ENCODE results near the gene FYN.

Gene FYN

GRCh38 chr6:111703723-111704122, 169.5 kb downstream of the FYN start:
- TF ChIP-seq, protein P1, sequence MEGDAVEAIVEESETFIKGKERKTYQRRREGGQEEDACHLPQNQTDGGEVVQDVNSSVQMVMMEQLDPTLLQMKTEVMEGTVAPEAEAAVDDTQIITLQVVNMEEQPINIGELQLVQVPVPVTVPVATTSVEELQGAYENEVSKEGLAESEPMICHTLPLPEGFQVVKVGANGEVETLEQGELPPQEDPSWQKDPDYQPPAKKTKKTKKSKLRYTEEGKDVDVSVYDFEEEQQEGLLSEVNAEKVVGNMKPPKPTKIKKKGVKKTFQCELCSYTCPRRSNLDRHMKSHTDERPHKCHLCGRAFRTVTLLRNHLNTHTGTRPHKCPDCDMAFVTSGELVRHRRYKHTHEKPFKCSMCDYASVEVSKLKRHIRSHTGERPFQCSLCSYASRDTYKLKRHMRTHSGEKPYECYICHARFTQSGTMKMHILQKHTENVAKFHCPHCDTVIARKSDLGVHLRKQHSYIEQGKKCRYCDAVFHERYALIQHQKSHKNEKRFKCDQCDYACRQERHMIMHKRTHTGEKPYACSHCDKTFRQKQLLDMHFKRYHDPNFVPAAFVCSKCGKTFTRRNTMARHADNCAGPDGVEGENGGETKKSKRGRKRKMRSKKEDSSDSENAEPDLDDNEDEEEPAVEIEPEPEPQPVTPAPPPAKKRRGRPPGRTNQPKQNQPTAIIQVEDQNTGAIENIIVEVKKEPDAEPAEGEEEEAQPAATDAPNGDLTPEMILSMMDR (IDR thresholded peaks at IDR 0.05; ENCODE audit: low read length, missing control alignments), result no peak
- no peak for DNase-seq (ENCODE audit: low read depth)
- no peak overlapping the region for H3K4me3 ChIP-seq (replicated peaks; ENCODE audit: low read depth, low read length)

- no peak for DNase-seq (ENCODE audit: low read depth)
- TF ChIP-seq, protein P1 (IDR thresholded peaks at IDR 0.05; ENCODE audit: low read length, missing control alignments), result no peak
- no peak overlapping the region for H3K4me3 ChIP-seq (replicated peaks; ENCODE audit: low read depth, low read length)
Measured at GRCh38 chr6:111702268-111702667, 171.0 kb downstream of the FYN start.

GRCh38 chr6:111701146-111701545, 172.1 kb downstream of the FYN start:
- DNase-seq (ENCODE audit: low read depth), result no peak
- TF ChIP-seq, protein P1 (IDR thresholded peaks at IDR 0.05; ENCODE audit: low read length, missing control alignments), result no peak
- H3K4me3 ChIP-seq (replicated peaks; ENCODE audit: low read depth, low read length), result no peak overlapping the region

- DNase-seq (ENCODE audit: low read depth), result no peak
- no peak overlapping the region for H3K4me3 ChIP-seq (replicated peaks; ENCODE audit: low read depth, low read length)
- TF ChIP-seq, protein P1 (IDR thresholded peaks at IDR 0.05; ENCODE audit: low read length, missing control alignments), result no peak
Measured at GRCh38 chr6:111700135-111700690, 173.0 kb downstream of the FYN start.

DNA sequence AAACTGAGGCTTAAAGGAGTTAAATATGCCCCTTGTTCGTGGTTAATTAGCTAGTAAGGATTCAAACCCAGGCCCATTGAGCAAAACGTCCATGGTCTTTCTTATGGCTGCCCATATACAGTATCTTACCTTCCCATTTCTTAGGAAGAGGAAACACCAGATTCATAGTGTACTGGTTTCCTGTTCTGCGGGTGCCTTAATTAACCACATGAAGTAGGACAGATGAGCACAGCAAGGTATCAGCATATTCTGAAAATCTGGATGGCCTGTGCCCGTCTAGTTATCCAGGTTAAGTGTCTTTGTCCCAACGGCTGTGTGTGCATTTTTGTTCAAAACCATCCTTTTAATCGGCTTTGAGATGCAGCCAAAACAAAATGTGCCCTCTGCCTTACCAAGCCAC, 174.1 kb downstream of the FYN start:
- TF ChIP-seq, protein P1 (IDR thresholded peaks at IDR 0.05; ENCODE audit: low read length, missing control alignments), result no peak
- H3K4me3 ChIP-seq (replicated peaks; ENCODE audit: low read depth, low read length), result no peak overlapping the region
- no peak for DNase-seq (ENCODE audit: low read depth)

GRCh38 chr6:111696814-111697213, 176.4 kb downstream of the FYN start:
- no peak overlapping the region for H3K4me3 ChIP-seq (replicated peaks; ENCODE audit: low read depth, low read length)
- TF ChIP-seq, protein P1 (IDR thresholded peaks at IDR 0.05; ENCODE audit: low read length, missing control alignments), result no peak
- no peak for DNase-seq (ENCODE audit: low read depth)

All from fibroblast of pulmonary artery (primary cell).